ENCODE measurements around the gene MTHFS. TPM values are rescaled to one million over a fixed set of nuclear protein-coding genes. Genes with fewer than 3 reads are reported as not detected.

The MTHFS gene
- total RNA-seq, 1 experiment from 2014 or later = 48.2 TPM

DNA sequence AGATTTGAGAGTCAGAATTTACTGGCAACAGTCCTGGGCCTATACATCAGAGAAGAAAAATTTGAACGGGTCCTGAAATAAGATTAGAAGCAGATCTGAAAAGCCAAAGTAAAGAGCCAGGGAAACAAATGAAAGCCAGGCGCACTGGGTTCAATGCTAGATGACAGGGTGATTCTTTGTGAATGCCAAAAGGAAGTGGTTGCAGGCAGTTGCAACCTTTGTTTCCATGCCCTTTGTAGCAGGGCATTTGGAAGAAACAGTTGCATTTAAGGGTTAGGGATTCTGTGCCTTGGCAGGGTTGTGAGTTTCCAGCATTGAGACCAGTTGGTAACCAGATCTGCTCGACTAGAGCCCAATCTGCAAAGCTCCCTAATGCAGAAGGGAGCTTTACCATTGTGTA is 36.4 kb upstream of the MTHFS start:
- Histone ChIP-seq H3K9me3 (no peaks in the 10 kb centered on the region), H3K4me3 (ENCODE audit: low read depth, low read length) (no peak overlapping the region), H3K36me3 (ENCODE audit: control insufficient read depth, insufficient read depth, low read length) (no peaks in the 10 kb centered on the region), H3K27me3 (replicated peaks; ENCODE audit: control insufficient read depth, insufficient read depth, low read length) (no peaks in the 10 kb centered on the region), H3K4me1 (no peaks in the 10 kb centered on the region)
- Mint-ChIP-seq H3K4me3 (ENCODE audit: unreplicated experiment) (no peak overlapping the region), H3K4me1 (ENCODE audit: low read depth, unreplicated experiment) (no peaks in the 10 kb centered on the region), H3K9me3 (ENCODE audit: unreplicated experiment) (peaks cover 11% of the 10 kb centered on the region), H3K27ac (ENCODE audit: unreplicated experiment) (no peak overlapping the region), H3K36me3 (ENCODE audit: insufficient read depth, unreplicated experiment) (peaks cover 4% of the 10 kb centered on the region), H3K27me3 (ENCODE audit: insufficient read depth, unreplicated experiment) (peaks cover 6% of the 10 kb centered on the region)
- CTCF ChIA-PET = no interaction called here
- no TSS peak for BruUV-seq (replicated peaks)
- TF ChIP-seq, protein P1, sequence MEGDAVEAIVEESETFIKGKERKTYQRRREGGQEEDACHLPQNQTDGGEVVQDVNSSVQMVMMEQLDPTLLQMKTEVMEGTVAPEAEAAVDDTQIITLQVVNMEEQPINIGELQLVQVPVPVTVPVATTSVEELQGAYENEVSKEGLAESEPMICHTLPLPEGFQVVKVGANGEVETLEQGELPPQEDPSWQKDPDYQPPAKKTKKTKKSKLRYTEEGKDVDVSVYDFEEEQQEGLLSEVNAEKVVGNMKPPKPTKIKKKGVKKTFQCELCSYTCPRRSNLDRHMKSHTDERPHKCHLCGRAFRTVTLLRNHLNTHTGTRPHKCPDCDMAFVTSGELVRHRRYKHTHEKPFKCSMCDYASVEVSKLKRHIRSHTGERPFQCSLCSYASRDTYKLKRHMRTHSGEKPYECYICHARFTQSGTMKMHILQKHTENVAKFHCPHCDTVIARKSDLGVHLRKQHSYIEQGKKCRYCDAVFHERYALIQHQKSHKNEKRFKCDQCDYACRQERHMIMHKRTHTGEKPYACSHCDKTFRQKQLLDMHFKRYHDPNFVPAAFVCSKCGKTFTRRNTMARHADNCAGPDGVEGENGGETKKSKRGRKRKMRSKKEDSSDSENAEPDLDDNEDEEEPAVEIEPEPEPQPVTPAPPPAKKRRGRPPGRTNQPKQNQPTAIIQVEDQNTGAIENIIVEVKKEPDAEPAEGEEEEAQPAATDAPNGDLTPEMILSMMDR (IDR thresholded peaks at IDR 0.05; ENCODE audit: insufficient read depth in 1 of 2, low read depth in 1 of 2, low read length in 1 of 2, severe bottlenecking in 1 of 2, unreplicated experiment in 1 of 2) = no peak
- intact Hi-C loops (cut with micrococcal nuclease; ENCODE audit: unreplicated experiment) = loop anchor here (5.0 kb wide), 1 partner anchor 671 kb away; no protein-coding TSS in a partner anchor
- POLR2A ChIA-PET = no interaction called here
- no peak for DNase-seq

DNA sequence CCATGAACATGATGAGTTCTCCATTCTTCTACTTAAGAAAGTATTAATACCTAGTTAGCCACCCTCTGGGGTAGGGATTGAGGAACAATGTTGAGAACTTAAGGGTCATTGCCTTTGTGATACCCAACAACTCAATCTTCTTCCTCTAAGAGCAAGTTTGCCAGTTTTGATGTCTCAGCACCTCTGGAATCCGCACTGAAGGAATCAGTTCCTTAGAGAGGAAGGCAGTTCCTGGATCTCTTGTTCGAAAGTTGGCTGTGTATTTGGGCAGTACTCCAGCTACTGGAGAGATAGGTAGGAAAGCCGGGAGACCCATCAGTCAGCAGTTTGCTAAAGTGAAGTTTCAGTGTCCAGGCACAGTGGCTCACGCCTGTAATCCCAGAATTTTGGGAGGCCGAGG is 35.6 kb upstream of the MTHFS start:
- H3K4me3 Mint-ChIP-seq (ENCODE audit: unreplicated experiment) = no peak overlapping the region
- no peak overlapping the region for H3K27ac Mint-ChIP-seq (ENCODE audit: unreplicated experiment)
- Histone ChIP-seq H3K4me3 (ENCODE audit: low read depth, low read length) (no peak overlapping the region), H3K27me3 (replicated peaks; ENCODE audit: control insufficient read depth, insufficient read depth, low read length) (no peaks in the 10 kb centered on the region), H3K4me1 (no peaks in the 10 kb centered on the region), H3K9me3 (no peaks in the 10 kb centered on the region), H3K36me3 (ENCODE audit: control insufficient read depth, insufficient read depth, low read length) (no peaks in the 10 kb centered on the region)
- peaks cover 4% of the 10 kb centered on the region for H3K36me3 Mint-ChIP-seq (ENCODE audit: insufficient read depth, unreplicated experiment)
- H3K4me1 Mint-ChIP-seq (ENCODE audit: low read depth, unreplicated experiment) = no peaks in the 10 kb centered on the region
- CTCF ChIA-PET = no interaction called here
- no TSS peak for BruUV-seq (replicated peaks)
- TF ChIP-seq, protein P1 (IDR thresholded peaks at IDR 0.05; ENCODE audit: insufficient read depth in 1 of 2, low read depth in 1 of 2, low read length in 1 of 2, severe bottlenecking in 1 of 2, unreplicated experiment in 1 of 2) = no peak
- H3K27me3 Mint-ChIP-seq (ENCODE audit: insufficient read depth, unreplicated experiment) = peaks cover 6% of the 10 kb centered on the region
- intact Hi-C loops (cut with micrococcal nuclease; ENCODE audit: unreplicated experiment) = loop anchor here (5.0 kb wide), 1 partner anchor 670 kb away; no protein-coding TSS in a partner anchor
- peaks cover 11% of the 10 kb centered on the region for H3K9me3 Mint-ChIP-seq (ENCODE audit: unreplicated experiment)
- POLR2A ChIA-PET = no interaction called here
- no peak for DNase-seq

DNA sequence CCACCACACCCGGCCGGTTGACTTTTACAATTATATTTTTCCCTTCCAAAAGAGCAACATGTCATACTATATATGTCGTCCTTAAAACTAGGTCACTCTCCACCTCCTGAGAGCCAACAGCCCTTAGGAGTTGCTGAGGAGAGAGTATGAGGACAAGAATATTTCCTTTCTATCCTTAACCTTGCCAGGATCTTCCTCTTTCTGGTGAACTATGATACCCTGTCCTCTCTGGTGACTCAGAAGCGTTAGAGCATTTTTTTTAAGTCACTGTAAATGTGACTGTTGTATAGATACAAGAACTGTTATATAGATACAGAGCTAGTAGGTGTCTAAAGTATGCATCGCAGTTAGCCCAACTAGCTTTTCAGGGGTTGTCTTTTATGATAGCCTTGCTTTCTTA is 33.7 kb upstream of the MTHFS start:
- H3K4me3 Mint-ChIP-seq (ENCODE audit: unreplicated experiment) = no peak overlapping the region
- POLR2A ChIA-PET = no interaction called here
- BruUV-seq (replicated peaks) = no TSS peak
- intact Hi-C loops (cut with micrococcal nuclease; ENCODE audit: unreplicated experiment) = loop anchor here (5.0 kb wide), 1 partner anchor 668 kb away; no protein-coding TSS in a partner anchor
- DNase-seq = no peak
- Histone ChIP-seq H3K36me3 (ENCODE audit: control insufficient read depth, insufficient read depth, low read length) (no peaks in the 10 kb centered on the region), H3K27me3 (replicated peaks; ENCODE audit: control insufficient read depth, insufficient read depth, low read length) (no peaks in the 10 kb centered on the region), H3K4me3 (ENCODE audit: low read depth, low read length) (no peak overlapping the region), H3K9me3 (no peaks in the 10 kb centered on the region), H3K4me1 (no peaks in the 10 kb centered on the region)
- H3K27ac Mint-ChIP-seq (ENCODE audit: unreplicated experiment) = no peak overlapping the region
- CTCF ChIA-PET = no interaction called here
- H3K4me1 Mint-ChIP-seq (ENCODE audit: low read depth, unreplicated experiment) = no peaks in the 10 kb centered on the region
- peaks cover 11% of the 10 kb centered on the region for H3K9me3 Mint-ChIP-seq (ENCODE audit: unreplicated experiment)
- H3K36me3 Mint-ChIP-seq (ENCODE audit: insufficient read depth, unreplicated experiment) = peaks cover 4% of the 10 kb centered on the region
- TF ChIP-seq, protein P1 (IDR thresholded peaks at IDR 0.05; ENCODE audit: insufficient read depth in 1 of 2, low read depth in 1 of 2, low read length in 1 of 2, severe bottlenecking in 1 of 2, unreplicated experiment in 1 of 2) = no peak
- H3K27me3 Mint-ChIP-seq (ENCODE audit: insufficient read depth, unreplicated experiment) = peaks cover 6% of the 10 kb centered on the region

Measured in Caco-2 (cell line).